Cardiac muscle cell (in vitro differentiated cells and primary cell): ENCODE measurements around the gene AGAP2. TPM values are rescaled to one million over a fixed set of nuclear protein-coding genes. Genes with fewer than 3 reads are reported as not detected.

Experiments
- DNase-seq, 2 donors: peaks; one replicate each; pipeline versions ENCODE4 v3.0.0 to v3.0.0-alpha.2; 2010 to 2017; ENCODE audit warnings: low read depth in 1 of 2, low spot score in 1 of 2
- H3K27ac ChIP-seq: fragments of 200-600 bp; sonication (generic); 2 replicates; pipeline ENCODE4 v1.5.1; 2016
- H3K27me3 ChIP-seq: fragments of 200-600 bp; sonication (generic); 2 replicates; pipeline ENCODE4 v1.6.0; 2016; ENCODE audit warnings: control low read depth
- H3K36me3 ChIP-seq: fragments of 200-600 bp; sonication (generic); 2 replicates; pipeline ENCODE4 v1.5.1; 2016; ENCODE audit warnings: control low read depth
- H3K4me1 ChIP-seq: fragments of 200-600 bp; sonication (generic); 2 replicates; pipeline ENCODE4 v1.8.1; 2017; ENCODE audit warnings: low read depth, mild to moderate bottlenecking, mixed run types
- H3K4me3 ChIP-seq: fragments of 200-600 bp; sonication (generic); 2 replicates; pipeline ENCODE4 v1.5.1; 2016; ENCODE audit warnings: mild to moderate bottlenecking
- H3K9me3 ChIP-seq: fragments of 200-600 bp; sonication (generic); 2 replicates; pipeline ENCODE4 v1.5.1; 2017; ENCODE audit warnings: low read depth, mild to moderate bottlenecking, control low read depth
- polyA plus RNA-seq: library from polyadenylated mRNA; unstranded; fragments of >200 nt; fragmentation: Nextera tagmentation; extraction: Ambion mirVana; gene quantifications from 2 replicates; pipeline ENCODE4 v1.2.1, GENCODE V29; 2016
- total RNA-seq: library from RNA; depleted of rRNA; stranded (reverse); fragments of >200 nt; gene quantifications from 2 replicates; pipeline ENCODE4 v1.2.3, GENCODE V29; 2016
- TF ChIP-seq, protein P1 (sequence below): IDR thresholded peaks from 2 replicates; pipeline ENCODE4 v1.5.1; 2012; ENCODE audit warnings: low read depth, mild to moderate bottlenecking, low read length

Gene AGAP2
- total and polyA plus RNA-seq, 2 experiments from 2014 or later, result 0.10 to 0.33 TPM

DNA sequence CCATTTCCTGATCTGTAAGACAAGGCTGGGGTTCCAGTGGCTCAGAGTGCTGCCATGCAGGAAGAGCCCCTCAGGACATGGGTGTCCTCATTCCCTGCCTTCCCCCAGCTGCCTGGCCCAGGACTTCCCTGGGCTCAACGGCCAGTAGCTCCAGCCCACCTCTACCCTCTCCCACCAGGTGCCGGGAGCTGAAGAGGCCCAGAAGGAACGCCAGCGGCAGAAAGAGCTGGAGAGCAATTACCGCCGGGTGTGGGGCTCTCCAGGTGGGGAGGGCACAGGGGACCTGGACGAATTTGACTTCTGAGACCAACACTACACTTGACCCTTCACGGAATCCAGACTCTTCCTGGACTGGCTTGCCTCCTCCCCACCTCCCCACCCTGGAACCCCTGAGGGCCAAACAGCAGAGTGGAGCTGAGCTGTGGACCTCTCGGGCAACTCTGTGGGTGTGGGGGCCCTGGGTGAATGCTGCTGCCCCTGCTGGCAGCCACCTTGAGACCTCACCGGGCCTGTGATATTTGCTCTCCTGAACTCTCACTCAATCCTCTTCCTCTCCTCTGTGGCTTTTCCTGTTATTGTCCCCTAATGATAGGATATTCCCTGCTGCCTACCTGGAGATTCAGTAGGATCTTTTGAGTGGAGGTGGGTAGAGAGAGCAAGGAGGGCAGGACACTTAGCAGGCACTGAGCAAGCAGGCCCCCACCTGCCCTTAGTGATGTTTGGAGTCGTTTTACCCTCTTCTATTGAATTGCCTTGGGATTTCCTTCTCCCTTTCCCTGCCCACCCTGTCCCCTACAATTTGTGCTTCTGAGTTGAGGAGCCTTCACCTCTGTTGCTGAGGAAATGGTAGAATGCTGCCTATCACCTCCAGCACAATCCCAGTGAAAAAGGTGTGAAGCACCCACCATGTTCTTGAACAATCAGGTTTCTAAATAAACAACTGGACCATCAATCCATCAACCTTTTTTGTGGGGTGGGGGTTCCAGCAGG is 17.6 kb downstream of the AGAP2 start:
- Histone ChIP-seq H3K4me3 (no peak overlapping the region), H3K27ac (no peak overlapping the region), H3K36me3 (peaks cover 17% of the 10 kb centered on the region), H3K9me3 (no peaks in the 10 kb centered on the region), H3K27me3 (peaks cover 30% of the 10 kb centered on the region), H3K4me1 (peaks cover 1% of the 10 kb centered on the region)
- TF ChIP-seq, protein P1, sequence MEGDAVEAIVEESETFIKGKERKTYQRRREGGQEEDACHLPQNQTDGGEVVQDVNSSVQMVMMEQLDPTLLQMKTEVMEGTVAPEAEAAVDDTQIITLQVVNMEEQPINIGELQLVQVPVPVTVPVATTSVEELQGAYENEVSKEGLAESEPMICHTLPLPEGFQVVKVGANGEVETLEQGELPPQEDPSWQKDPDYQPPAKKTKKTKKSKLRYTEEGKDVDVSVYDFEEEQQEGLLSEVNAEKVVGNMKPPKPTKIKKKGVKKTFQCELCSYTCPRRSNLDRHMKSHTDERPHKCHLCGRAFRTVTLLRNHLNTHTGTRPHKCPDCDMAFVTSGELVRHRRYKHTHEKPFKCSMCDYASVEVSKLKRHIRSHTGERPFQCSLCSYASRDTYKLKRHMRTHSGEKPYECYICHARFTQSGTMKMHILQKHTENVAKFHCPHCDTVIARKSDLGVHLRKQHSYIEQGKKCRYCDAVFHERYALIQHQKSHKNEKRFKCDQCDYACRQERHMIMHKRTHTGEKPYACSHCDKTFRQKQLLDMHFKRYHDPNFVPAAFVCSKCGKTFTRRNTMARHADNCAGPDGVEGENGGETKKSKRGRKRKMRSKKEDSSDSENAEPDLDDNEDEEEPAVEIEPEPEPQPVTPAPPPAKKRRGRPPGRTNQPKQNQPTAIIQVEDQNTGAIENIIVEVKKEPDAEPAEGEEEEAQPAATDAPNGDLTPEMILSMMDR, result no peak
- DNase-seq, result no peak

DNA sequence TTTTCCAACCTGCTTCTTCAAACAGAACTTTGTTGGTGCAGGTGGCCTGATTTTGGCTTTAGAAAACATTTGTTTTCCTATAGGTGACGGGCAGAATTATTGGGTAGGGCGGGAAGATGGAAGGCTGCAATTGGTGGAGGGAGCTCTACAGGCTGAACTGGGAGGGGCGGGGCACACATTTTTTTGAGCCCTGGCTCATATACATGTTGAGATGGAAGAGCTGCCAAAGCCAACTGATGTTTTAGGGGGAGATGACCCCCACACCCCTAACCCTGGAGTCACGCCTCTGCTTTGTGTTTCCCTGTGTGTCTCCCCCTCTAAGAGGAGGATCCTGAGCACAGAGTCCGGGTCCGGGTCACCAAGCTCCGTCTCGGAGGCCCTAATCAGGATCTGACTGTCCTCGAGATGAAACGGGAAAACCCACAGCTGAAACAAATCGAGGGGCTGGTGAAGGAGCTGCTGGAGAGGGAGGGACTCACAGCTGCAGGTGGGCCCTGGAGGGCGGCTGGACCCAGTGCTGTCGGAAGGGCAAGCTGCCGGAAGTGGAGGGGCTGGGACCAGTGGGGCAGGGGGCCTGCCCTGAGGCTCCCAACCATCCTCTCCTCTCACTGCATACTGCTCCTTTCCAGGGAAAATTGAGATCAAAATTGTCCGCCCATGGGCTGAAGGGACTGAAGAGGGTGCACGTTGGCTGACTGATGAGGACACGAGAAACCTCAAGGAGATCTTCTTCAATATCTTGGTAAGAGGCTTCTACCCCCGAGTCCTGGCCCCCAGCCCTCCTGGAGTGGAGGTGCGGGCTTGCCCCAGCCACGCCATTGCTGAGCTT is 18.6 kb downstream of the AGAP2 start:
- TF ChIP-seq, protein P1, result no peak
- Histone ChIP-seq H3K9me3 (no peaks in the 10 kb centered on the region), H3K36me3 (peaks cover 17% of the 10 kb centered on the region), H3K4me1 (no peaks in the 10 kb centered on the region), H3K4me3 (no peak overlapping the region), H3K27ac (no peak overlapping the region), H3K27me3 (peaks cover 21% of the 10 kb centered on the region)
- no peak for DNase-seq

DNA sequence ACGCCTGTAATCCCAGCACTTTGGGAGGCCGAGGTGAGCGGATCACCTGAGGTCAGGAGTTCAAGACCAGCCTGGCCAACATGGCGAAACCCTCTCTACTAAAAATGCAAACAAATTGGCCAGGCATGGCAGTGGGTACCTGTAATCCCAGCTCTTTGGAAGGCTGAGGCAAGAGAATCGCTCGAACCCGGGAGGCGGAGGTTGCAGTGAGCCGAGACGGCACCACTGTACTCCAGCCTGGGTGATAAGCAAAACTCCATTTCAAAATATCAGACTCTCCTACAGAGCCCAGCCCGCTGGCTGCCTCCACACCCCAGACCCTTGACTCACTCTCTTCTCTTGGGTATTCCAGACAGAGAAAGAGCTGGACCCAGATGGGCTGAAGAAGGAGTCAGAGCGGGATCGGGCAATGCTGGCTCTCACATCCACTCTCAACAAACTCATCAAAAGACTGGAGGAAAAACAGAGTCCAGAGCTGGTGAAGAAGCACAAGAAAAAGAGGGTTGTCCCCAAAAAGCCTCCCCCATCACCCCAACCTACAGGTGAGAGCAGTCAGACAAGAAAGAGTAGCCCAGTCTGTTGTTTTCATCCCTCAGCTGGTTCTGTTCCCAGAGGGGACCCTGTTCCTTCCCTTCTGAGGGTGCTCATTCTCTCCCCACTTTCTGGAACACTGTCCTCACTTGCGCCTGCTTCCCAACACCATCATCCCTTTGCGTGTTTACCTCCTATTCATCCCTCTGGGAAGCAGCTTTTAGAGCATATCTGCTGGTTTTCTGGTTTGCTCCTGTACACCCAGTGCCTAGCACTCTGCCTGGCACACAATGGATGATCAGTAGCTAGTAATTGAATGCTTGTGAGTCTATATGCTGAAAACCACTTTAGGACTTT is 19.7 kb downstream of the AGAP2 start:
- no peaks in the 10 kb centered on the region for H3K4me1 ChIP-seq
- H3K27ac ChIP-seq, result no peak overlapping the region
- H3K27me3 ChIP-seq, result peaks cover 10% of the 10 kb centered on the region
- no peak overlapping the region for H3K4me3 ChIP-seq
- no peak for DNase-seq
- TF ChIP-seq, protein P1, result no peak
- peaks cover 17% of the 10 kb centered on the region for H3K36me3 ChIP-seq
- no peaks in the 10 kb centered on the region for H3K9me3 ChIP-seq

DNA sequence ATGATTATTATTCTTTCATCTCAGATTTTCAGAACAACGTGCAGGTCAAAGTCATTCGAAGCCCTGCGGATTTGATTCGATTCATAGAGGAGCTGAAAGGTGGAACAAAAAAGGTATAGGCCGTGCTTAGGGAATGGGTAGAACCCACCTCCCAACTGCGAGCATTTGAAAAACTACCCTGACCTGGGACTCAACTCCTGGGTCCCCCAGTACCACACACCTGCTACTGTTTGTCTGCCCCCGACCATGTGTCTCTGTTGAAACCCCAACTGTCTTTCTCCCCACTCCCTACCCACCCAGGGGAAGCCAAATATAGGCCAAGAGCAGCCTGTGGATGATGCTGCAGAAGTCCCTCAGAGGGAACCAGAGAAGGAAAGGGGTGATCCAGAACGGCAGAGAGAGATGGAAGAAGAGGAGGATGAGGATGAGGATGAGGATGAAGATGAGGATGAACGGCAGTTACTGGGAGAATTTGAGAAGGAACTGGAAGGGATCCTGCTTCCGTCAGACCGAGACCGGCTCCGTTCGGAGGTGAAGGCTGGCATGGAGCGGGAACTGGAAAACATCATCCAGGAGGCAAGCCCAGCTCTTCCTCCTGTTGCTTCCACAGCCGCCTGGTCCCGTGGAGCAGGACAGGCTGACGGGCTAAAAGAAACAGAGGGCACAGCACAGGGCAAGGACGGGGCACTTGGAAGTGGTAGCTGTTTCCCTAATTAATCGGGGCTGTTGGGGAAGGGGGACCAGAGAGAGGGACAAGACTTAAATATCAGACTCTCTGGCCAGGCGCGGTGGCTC is 20.5 kb downstream of the AGAP2 start:
- no peak for DNase-seq
- H3K27me3 ChIP-seq, result peaks cover 1% of the 10 kb centered on the region
- H3K9me3 ChIP-seq, result no peaks in the 10 kb centered on the region
- H3K4me1 ChIP-seq, result no peaks in the 10 kb centered on the region
- H3K4me3 ChIP-seq, result no peak overlapping the region
- H3K27ac ChIP-seq, result no peak overlapping the region
- H3K36me3 ChIP-seq, result peaks cover 17% of the 10 kb centered on the region
- TF ChIP-seq, protein P1, result no peak
